K562 (cell line): ENCODE results near the gene KCNMB4. TPM values are rescaled to one million over a fixed set of nuclear protein-coding genes. Genes with fewer than 3 reads are reported as not detected.

Source experiments
- ATAC-seq: fragments of 200-7000 bp; cut with Tn5 transposase; 3 replicates; pipeline ENCODE4 v1.9.1; 2020; ENCODE audit warnings: moderate library complexity
- BruUV-seq: library from RNA; stranded (reverse); fragments of 400-500 nt; replicated peaks from 2 replicates; lab custom pipeline; 2021; lab: Mats Ljungman, UMichigan
- CTCF ChIA-PET: fragments of 300-600 bp; formaldehyde crosslinking; extraction: SDS; loops from one replicate; lab custom pipeline; 2021; ENCODE audit warnings: low intra/inter-chr PET ratio; lab: Yijun Ruan, JAX
- POLR2A ChIA-PET: fragments of 300-600, 350-650 bp; sonication (Branson Sonifier 250); formaldehyde crosslinking; extraction: SDS; loops from one replicate; lab custom pipeline; 2021; ENCODE audit warnings: antibody characterized with exemption, inconsistent platforms; lab: Yijun Ruan, JAX
- DNase-seq, 4 experiments: peaks; one replicate each; pipeline versions ENCODE4 v3.0.0 to v3.0.0-alpha.2; 2011 to 2018; ENCODE audit warnings: low spot score in 3 of 4, mixed read lengths in 3 of 4; ENCODE audit errors: extremely low read depth in 1 of 4
- FAIRE-seq: peaks from 2 replicates; lab custom pipeline; 2011; peaks lifted over from hg19 to GRCh38; lab: Jason Lieb, UNC
- H2AFZ ChIP-seq: 2 replicates; pipeline ENCODE4 v1.6.0; 2011; ENCODE audit warnings: low read depth, low read length, control low read depth, inconsistent platforms
- H3K27ac ChIP-seq: fragments of 200-600 bp; 3 replicates; pipeline ENCODE4 v1.8.0; 2011; ENCODE audit warnings: low read depth, mild to moderate bottlenecking, control low read depth, inconsistent platforms, low read length, moderate library complexity, mixed read lengths; ENCODE audit errors: extremely low read depth
- H3K27me3 ChIP-seq, 2 experiments: fragments of 300-600 bp in 1 of 2; 2 replicates in 1 of 2; 3 replicates in 1 of 2; pipeline versions ENCODE4 v1.6.0 to v1.8.0; 2011; ENCODE audit warnings: inconsistent platforms in 2 of 2, low read length in 2 of 2, mild to moderate bottlenecking in 1 of 2, mixed read lengths in 1 of 2, moderate library complexity in 1 of 2; ENCODE audit not compliant: control insufficient read depth in 2 of 2, insufficient read depth in 2 of 2
- H3K36me3 ChIP-seq: fragments of 300-600 bp; 3 replicates; pipeline ENCODE4 v1.8.0; 2011; ENCODE audit warnings: mild to moderate bottlenecking, low read length, inconsistent platforms; ENCODE audit not compliant: control insufficient read depth, insufficient read depth
- H3K4me1 ChIP-seq, 2 experiments: fragments of 200-600 bp in 1 of 2; replicated peaks in 1 of 2; 2 replicates in 1 of 2; 3 replicates in 1 of 2; pipeline versions ENCODE4 v1.5.1 to v1.8.0; 2011; ENCODE audit warnings: inconsistent platforms in 2 of 2, low read length in 2 of 2, mild to moderate bottlenecking in 1 of 2, mixed read lengths in 1 of 2, moderate library complexity in 1 of 2; ENCODE audit not compliant: control insufficient read depth in 2 of 2, insufficient read depth in 2 of 2
- H3K4me2 ChIP-seq: 2 replicates; pipeline ENCODE4 v1.6.1; 2011; ENCODE audit warnings: low read length, control low read depth, inconsistent platforms, mixed read lengths; ENCODE audit not compliant: insufficient read depth
- H3K4me3 ChIP-seq: fragments of 200-600 bp; sonication (generic), shearing (Covaris generic); 2 replicates; pipeline ENCODE4 v1.5.1; 2016; ENCODE audit warnings: control low read depth, inconsistent platforms
- H3K79me2 ChIP-seq: fragments of 200-600 bp; 3 replicates; pipeline ENCODE4 v1.8.0; 2011; ENCODE audit warnings: low read length, inconsistent platforms; ENCODE audit not compliant: control insufficient read depth, insufficient read depth
- H3K9ac ChIP-seq, 2 experiments: 2 replicates each; pipeline versions ENCODE4 v1.6.0 to v1.6.1; 2011; ENCODE audit warnings: low read depth in 2 of 2, low read length in 2 of 2, control low read depth in 1 of 2, inconsistent platforms in 1 of 2, mild to moderate bottlenecking in 1 of 2, mixed read lengths in 1 of 2; ENCODE audit not compliant: insufficient read depth in 1 of 2
- H3K9me1 ChIP-seq: one replicate; pipeline ENCODE4 v1.6.0; 2011; ENCODE audit warnings: inconsistent platforms, mild to moderate bottlenecking, low read length, moderate library complexity; ENCODE audit not compliant: control insufficient read depth, insufficient read depth
- H3K9me3 ChIP-seq: replicated peaks from 2 replicates; pipeline ENCODE4 v1.5.1; 2011; ENCODE audit warnings: low read depth, low read length, inconsistent platforms; ENCODE audit not compliant: control insufficient read depth, insufficient read depth
- H4K20me1 ChIP-seq: replicated peaks from 2 replicates; pipeline ENCODE4 v1.6.1; 2011; ENCODE audit warnings: low read length, inconsistent platforms, mixed read lengths; ENCODE audit not compliant: control insufficient read depth, insufficient read depth
- HDAC2 ChIP-seq: fragments of 450-650 bp; IDR thresholded peaks from 2 replicates; pipeline ENCODE4 v1.6.1; 2016; ENCODE audit warnings: mild to moderate bottlenecking
- MCM2 ChIP-seq: fragments of 450-650 bp; IDR thresholded peaks from 2 replicates; pipeline ENCODE4 v1.6.1; 2017; ENCODE audit warnings: low read depth, mild to moderate bottlenecking
- NCOA1 ChIP-seq: fragments of 450-650 bp; IDR thresholded peaks from 2 replicates; pipeline ENCODE4 v1.6.1; 2016; ENCODE audit warnings: low read depth
- PHB2 ChIP-seq: fragments of 450-650 bp; IDR thresholded peaks from 2 replicates; pipeline ENCODE4 v1.6.1; 2017; ENCODE audit warnings: low read depth
- RBBP5 ChIP-seq: fragments of 200-600 bp; sonication (generic); IDR thresholded peaks from 2 replicates; pipeline ENCODE4 v1.6.1; 2012; ENCODE audit warnings: borderline replicate concordance, mild to moderate bottlenecking, low read length, control low read depth, inconsistent platforms; ENCODE audit not compliant: insufficient read depth, poor library complexity, severe bottlenecking
- SAFB ChIP-seq: fragments of 200-400 bp; formaldehyde crosslinking; IDR thresholded peaks from 2 replicates; pipeline ENCODE4 v1.6.1; 2017; ENCODE audit warnings: low read depth, low read length, borderline replicate concordance
- SNAPC5 ChIP-seq: fragments of 250-450 bp; sonication (Bioruptor Pico); IDR thresholded peaks from 2 replicates; pipeline ENCODE4 v1.8.0; 2021; ENCODE audit warnings: moderate library complexity, mild to moderate bottlenecking, inconsistent platforms
- TFE3 ChIP-seq: fragments of 450-650 bp; formaldehyde crosslinking; IDR thresholded peaks from 2 replicates; pipeline ENCODE4 v1.4.0; 2020; ENCODE audit warnings: mild to moderate bottlenecking, mixed read lengths
- VEZF1 ChIP-seq: fragments of 200-800 bp; sonication (Bioruptor generic); IDR thresholded peaks from 2 replicates; pipeline ENCODE4 v1.6.1; 2017; ENCODE audit warnings: missing genetic modification characterization, missing compliant biosample characterization
- ZNF609 ChIP-seq: sonication (generic); formaldehyde crosslinking; IDR thresholded peaks from 2 replicates; pipeline ENCODE4 v1.8.1; 2023; ENCODE audit warnings: missing genetic modification reagents, mild to moderate bottlenecking, borderline replicate concordance
- ZNF76 ChIP-seq: fragments of 250-450 bp; sonication (Bioruptor Pico); IDR thresholded peaks from 2 replicates; pipeline ENCODE4 v1.4.0; 2020; ENCODE audit warnings: mild to moderate bottlenecking, moderate library complexity, borderline replicate concordance
- in situ Hi-C: fragments of 300-500 bp; cut with MboI; formaldehyde crosslinking; loops from 4 replicates; pipeline ENCODE4 v1.15.0; 2018; ENCODE audit warnings: inconsistent platforms, mixed read lengths
- intact Hi-C: fragments of 100-400 bp; cut with micrococcal nuclease; formaldehyde crosslinking; loops from 2 replicates; pipeline ENCODE4 v1.14.2; 2022
- polyA plus RNA-seq, 8 experiments: library from polyadenylated mRNA; depleted of rRNA in 4 of 8; stranded (reverse) in 5 of 8; unstranded in 3 of 8; fragments of >200 nt; fragmentation: Nextera tagmentation in 2 of 8; fragmentation: Illumina TruSeq in 1 of 8; extraction: Ambion mirVana in 2 of 8; extraction: Trizol in 1 of 8; gene quantifications; 2 replicates each; pipeline versions ENCODE4 v1.2.1 to v1.2.3, GENCODE V29; 2011 to 2014; ENCODE audit warnings: inconsistent platforms in 1 of 8, missing spikeins in 1 of 8
- total RNA-seq, 7 experiments: library from RNA; depleted of rRNA in 6 of 7; stranded (reverse); fragments of >200 nt in 6 of 7; fragmentation: Illumina TruSeq in 2 of 7; extraction: Trizol in 2 of 7; gene quantifications; 2 replicates each; pipeline versions ENCODE4 v1.2.1 to v1.2.3, GENCODE V29; 2011 to 2021; ENCODE audit warnings: low replicate concordance in 1 of 7

KCNMB4 gene
- total and polyA plus RNA-seq, 9 of the 15 experiments (the other 6 are each of a cell fraction or from before 2014, with no cell fraction given): 0.01 to 0.14 (median 0.06) TPM; not detected in 1

- Histone ChIP-seq H3K27me3 (no peaks in the 10 kb centered on the region), H2AFZ (no peak overlapping the region), H4K20me1 (no peaks in the 10 kb centered on the region), H3K4me3 (no peak overlapping the region), H3K9ac (no peak overlapping the region), H3K4me2 (no peak overlapping the region), H3K4me1 (no peaks in the 10 kb centered on the region), H3K27ac (no peak overlapping the region), H3K79me2 (no peaks in the 10 kb centered on the region), H3K9me1 (no peaks in the 10 kb centered on the region), H3K36me3 (no peaks in the 10 kb centered on the region), H3K9me3 (peaks cover 6% of the 10 kb centered on the region)
- BruUV-seq: no TSS peak
- ATAC-seq (no peak), DNase-seq (no peak), FAIRE-seq (no peak)
- CTCF ChIA-PET: no interaction called here
- POLR2A ChIA-PET: no interaction called here
- in situ Hi-C loops: no loop called here
- TF ChIP-seq TFE3: no peak
- TF ChIP-seq RBBP5: no peak
- no peak for TF ChIP-seq PHB2
- TF ChIP-seq ZNF609 (CRISPR knock-in tag): no peak
- TF ChIP-seq SAFB: no peak
- no peak for TF ChIP-seq HDAC2
- no peak for TF ChIP-seq SNAPC5 (CRISPR knock-in tag)
- TF ChIP-seq VEZF1 (CRISPR knock-in tag): no peak
- TF ChIP-seq MCM2: no peak
- TF ChIP-seq NCOA1: no peak
- TF ChIP-seq ZNF76 (CRISPR knock-in tag): no peak
- intact Hi-C loops: no loop called here
Measured at GRCh38 chr12:70459786-70460185, 93.7 kb downstream of the KCNMB4 start.
